IPS-NIHi7 (cell line): Measurements from ENCODE around the gene SMIM10L2A.
"Not testable (repeated sequence)": the region's sequence is repeated elsewhere in the genome, so short reads cannot be mapped to it uniquely, and the experiment has no call there.

Experiments used
- DNase-seq: peaks from one replicate; pipeline ENCODE4 v3.0.0; 2012; ENCODE audit warnings: mixed read lengths; ENCODE audit errors: extremely low spot score

The SMIM10L2A gene

DNA sequence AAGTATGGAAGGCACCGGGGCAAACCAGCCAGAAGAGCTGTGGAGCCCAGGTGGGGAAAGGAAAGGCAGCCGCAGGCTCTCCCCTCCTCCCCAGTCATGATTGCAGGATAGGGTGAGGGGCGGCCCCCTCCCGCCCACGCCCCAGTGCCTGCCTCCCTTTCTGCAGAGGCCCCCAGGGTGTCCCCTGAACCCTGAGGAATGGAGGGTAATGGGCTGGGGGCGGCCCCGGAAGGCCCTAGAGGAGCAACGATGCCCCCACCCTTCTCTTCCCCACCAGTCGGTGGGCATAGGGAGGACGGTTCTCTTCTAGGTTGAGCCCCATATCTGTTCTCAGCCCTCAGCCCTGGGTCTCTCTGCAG, 1.0 kb downstream of the SMIM10L2A start:
- not testable (repeated sequence) for DNase-seq

DNA sequence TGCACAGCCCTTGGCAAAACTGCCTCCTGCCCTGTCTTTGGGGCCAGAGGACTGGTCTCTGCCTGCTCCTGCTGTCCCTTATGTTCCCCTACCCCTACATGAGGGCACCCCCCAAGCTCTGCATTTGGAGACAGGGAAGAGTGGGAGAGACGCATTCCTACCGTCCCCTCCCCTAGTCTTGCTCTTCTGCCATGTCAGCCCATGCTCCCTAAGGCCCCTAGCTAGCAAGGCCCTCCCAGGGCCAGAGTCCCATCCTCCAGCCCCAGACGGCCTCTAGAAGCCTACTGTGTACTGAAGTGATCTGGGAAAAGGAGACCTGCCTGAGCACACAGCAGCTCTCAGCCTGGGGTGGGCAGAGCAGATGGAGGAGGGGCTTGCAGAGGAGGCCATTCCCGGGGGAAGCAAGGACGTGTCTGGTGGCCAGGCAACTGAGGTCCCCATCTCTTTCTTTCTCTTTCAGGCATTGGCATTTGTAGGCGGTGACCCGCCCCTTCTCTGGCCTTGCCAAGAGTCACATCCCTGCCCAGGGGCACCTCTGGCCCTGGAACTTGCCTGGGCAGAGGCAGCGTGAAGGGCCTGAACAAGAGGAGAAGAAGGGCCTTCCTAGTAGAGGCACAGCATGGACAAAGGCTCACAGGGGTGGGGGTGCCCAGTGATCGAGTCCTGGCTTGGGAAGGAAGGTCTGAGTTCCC, 1.6 kb downstream of the SMIM10L2A start:
- DNase-seq, result not testable (repeated sequence)

DNA sequence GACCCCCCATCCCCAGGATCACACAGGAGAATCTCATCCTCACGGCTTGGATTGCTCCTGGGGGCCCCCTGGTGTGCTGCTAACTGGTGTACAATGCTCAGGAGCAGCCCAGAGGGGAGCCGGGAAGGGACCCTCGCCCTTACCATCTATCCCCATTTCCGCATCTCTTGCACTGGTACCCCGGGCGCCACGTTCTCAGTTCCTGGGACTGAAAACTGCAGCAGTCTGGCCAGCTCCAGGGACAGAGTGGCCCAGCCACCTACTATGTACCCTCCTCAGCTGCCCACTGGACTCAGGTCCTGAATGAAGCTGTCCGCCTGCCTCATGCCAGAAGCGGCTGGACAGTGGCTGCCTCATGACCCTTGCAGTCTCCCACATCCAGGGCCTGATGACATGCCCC, 2.7 kb downstream of the SMIM10L2A start:
- DNase-seq, result no peak

DNA sequence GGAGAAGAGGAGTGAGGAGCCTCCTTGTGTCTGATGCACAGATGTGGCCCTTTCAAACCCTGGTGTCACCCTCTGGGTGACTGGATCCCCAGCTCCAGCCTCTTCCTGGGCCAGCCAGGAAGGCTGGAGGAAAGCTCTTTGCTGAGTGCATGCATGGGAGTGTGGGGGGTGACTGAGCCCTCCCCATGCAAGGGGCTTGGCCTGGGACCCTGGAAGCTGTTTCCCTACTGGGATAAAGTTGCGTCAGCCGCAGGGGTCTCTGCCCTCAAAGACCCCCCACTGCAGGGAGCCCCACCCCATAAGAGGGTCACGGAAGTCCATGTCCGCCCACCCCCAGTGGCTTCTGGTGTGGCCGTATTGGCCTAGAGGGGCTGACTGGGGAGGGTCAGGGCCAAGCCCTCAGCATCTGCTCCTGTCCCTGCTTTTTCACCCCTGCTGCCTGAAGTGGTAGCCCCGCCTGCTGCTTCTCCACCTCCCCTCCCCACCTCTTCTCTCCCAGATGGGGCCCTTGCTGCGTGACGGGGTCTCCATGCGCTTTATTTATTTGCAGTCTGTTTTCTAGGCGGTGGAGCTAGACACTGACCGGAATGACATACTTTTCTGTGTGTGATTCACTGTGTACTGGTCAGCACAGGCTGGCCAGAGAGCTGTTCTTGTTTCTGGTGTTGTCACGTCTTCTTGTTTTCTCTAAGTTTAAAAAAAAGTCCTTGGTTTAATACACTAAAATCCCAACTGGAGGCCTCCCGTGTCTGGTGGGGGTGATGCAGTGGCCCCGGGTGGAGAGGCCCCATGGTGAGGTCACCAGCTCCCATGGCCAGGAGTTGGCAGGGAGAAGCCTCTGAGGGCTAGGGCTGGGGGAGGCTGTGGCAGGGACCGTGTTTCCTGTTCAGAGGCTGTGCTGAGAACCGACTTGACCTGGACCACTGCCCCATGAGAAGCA, 3.6 kb downstream of the SMIM10L2A start:
- no peak for DNase-seq

DNA sequence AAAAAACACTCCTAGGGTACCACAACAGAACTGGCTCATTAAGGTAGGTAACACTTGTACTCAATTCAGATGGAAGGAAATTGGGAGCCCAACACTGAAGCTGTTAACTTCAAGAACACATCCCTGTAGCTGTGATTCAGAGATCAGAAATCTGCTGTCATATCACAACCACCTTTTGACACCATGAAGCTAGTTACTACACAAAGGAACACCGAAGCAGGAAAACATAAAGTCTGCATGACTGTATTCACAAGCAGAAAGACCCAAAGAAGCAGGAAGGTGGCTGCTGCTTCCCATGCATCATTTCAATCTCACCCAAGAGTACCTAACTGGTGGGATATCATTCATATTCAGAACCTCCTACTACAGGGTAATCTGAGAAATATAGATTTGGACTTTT, 7.7 kb downstream of the SMIM10L2A start:
- DNase-seq, result no peak

DNA sequence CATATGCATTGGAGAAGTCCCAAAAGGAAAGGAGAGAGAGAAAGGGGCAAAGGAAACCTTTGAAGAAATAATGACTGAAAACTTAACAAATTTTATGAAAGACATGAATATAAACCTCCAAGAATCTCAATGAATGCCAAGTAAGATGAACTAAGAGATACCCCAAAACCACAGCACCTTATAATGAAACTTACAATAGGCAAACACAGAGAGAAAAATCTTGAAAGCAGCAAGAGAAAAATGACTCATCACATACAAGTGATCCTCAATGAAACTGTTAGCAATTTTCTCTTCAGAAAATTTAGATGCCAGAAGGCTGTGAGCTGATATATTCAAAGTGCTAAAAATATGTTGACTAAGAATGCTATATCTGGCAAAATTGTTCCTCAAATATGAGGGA, 10.1 kb downstream of the SMIM10L2A start:
- DNase-seq, result no peak

DNA sequence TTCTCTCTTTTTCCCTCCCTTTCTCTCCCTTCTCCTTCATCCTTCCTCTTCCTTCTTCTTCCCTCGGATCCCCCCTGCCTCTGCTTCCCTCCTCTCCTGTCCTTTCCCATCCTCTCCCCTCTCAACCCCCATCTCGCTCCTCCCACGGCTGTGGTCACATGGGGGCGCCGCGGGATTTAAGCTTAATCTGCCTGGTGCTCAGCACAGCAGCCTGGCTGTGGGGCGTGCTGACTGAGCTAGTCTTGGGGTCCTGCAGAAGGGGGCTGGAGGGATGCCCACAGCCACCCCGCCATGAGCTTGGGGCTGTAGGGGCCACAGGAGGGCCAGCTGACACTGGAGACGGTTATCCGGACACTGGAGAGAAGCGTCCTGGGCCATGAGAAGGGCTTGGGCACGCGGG, 10.7 kb downstream of the SMIM10L2A start:
- no peak for DNase-seq

DNA sequence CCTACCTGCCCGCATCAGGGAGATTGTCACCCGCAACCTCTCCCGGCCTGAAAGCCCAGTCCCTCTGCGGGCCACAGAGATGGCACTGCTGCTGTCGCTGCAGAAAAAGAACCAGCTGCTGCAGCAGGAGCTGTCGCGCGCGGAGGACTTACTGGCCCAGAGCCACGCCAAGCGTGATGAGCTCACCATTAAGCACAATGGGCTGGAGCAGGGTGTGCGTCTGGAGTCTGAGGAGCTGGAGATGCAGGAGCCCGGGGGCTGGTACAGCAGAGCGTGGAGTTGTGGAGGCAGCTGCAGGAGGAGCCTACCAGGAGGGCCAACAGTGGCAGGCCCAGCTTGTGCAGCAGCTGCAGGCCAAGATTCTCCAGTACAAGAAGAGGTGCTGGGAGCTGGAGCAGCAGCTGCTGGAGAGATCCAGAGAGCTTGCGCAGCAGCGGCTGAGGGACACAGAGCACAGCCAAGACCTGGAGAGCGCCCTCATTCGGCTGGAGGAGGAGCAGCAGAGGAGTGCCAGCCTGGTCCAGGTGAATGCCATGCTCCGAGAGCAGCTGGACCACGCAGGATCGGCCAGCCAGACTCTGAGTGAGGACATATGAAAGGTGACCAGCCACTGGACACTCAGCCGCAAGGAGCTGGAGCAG, 11.3 kb downstream of the SMIM10L2A start:
- DNase-seq, result no peak

DNA sequence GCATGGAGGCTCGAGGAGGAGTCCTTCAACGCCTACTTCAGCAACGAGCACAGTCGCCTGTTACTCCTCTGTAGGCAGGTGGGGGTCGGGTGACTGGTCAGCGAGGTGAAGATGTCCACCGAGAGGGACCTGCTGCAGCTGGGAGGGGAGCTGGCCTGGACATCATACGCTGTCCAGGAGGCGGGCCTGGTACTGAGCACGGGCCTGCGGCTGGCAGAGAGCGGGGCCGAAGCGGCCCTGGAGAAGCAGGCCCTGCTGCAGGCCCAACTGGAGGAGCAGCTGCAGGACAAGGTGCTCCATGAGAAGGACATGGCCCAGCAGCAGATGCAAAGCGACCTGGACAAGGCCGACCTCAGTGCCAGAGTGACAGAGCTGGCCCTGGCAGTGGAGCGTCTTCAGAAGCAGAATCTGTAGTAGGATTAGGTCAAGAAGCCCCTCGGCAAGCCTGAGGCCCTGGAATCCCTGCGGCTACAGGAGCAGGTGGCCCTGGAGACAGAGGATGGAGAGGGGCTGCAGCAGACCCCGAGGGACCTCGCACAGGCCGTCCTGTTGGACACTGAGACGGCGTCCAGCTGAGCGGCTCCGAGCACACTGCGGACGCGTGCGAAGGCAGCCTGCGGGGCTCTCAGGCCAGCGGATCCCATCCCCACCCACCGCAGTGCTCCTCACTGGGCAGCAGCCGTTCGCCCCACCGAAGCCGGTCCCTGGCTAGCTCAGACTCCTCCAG, 11.9 kb downstream of the SMIM10L2A start:
- DNase-seq, result no peak

DNA sequence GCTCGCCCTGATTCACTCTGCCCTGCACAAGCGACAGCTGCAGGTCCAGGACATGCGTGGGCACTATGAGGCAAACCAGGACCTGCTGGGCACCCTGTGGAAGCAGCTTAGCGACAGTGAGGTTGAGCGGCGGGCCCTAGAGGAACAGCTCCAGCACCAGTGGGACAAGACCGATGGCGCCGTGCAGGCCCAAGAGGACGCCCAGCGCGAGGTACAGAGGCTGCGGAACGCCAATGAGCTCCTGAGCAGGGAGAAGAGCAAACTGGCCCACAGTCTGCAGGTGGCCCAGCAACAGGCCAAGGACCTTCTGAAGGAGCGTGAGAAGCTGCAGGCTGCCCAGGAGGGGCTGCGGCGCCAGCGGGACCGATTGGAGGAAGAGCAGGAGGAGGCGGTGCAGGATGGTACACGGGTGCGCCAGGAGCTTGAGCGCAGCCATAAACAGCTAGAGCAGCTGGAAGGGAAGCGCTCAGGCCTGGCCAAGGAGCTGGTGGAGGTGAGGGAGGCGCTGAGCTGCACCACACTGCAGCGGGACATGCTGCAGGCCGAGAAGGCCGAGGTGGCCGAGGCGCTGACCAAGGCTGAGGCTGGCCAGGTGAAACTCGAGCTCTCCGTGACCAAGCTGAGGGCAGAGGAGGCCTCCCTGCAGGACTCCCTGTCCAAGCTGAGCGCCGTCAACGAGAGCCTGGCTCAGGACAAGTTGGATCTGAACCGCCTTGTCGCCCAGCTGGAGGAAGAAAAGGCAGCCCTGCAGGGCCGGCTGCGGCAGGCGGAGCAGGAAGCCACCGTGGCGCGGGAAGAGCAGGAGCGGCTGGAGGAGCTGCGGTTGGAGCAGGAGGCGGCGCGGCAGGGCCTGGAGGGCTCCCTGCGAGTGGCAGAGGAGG, 12.8 kb downstream of the SMIM10L2A start:
- DNase-seq, result no peak

DNA sequence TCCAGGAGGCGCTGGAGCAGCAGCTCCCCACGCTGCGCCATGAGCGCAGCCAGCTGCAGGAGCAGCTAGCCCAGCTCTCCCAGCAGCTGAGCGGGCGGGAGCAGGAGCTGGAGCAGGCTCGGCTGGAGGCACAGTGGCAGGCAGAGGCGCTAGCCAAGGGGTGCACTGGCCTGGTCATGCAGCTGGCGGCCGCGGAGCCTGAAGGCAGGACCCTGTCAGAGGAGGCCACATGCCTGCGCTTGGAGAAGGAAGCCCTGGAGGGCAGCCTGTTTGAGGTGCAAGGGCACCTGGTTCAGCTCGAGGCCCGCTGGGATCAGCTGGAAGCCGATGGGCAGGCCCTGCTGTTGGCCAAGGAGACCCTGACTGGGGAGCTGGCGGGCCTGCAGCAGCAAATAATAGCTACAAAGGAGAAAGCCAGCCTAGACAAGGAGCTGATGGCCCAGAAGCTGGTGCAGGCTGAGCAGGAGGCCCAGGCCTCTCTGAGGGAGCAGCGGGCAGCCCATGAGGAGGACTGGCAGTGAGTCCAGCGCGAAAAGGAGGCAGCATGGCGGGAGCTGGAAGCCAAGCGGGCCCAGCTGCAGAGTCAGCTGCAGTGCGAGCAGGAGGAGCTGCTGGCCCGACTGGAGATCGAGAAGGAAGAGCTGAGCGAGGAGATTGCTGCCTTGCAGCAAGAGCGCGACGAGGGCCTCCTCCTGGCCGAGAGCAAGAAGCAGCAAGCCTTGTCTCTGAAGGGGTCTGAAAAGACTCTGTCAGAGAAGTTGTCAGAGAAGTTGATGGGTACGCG, 13.6 kb downstream of the SMIM10L2A start:
- DNase-seq, result no peak

DNA sequence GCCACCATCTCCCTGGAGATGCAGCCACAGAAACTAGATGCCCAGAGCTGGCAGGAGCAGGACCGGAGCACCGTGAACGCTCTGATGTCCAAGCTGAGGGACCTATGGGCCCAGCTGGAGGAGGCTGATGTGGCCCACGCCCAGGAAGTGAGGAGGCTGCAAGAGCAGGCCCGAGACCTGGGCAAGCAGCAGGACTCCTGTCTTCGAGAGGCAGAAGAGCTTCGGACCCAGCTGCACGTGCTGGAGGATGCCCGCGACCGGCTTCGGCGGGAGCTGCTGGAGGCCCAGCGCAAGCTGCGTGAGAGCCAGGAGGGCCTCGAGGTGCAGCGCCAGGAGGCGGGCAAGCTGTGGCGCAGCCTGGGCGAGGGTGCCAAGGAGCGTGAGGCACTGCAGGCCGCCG, 14.2 kb downstream of the SMIM10L2A start:
- no peak for DNase-seq

DNA sequence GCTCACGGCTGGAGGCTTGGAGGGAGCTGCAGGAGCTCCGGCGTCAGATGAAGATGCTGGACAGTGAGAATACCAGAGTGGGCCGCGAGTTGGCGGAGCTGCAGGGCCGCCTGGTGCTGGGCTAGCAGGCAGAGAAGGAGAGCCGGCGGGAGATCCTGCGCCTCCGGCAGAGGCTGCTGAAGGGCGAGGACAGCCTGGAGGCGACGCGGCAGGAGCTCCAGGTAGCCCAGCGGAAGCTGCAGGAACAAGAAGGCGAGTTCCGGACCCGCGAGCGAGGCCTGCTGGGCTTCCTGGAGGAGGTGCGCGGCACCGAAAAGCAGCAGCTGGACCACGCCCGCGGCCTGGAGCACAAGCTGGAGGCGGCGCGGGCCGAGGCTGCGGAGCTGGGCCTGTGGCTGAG, 14.7 kb downstream of the SMIM10L2A start:
- no peak for DNase-seq

DNA sequence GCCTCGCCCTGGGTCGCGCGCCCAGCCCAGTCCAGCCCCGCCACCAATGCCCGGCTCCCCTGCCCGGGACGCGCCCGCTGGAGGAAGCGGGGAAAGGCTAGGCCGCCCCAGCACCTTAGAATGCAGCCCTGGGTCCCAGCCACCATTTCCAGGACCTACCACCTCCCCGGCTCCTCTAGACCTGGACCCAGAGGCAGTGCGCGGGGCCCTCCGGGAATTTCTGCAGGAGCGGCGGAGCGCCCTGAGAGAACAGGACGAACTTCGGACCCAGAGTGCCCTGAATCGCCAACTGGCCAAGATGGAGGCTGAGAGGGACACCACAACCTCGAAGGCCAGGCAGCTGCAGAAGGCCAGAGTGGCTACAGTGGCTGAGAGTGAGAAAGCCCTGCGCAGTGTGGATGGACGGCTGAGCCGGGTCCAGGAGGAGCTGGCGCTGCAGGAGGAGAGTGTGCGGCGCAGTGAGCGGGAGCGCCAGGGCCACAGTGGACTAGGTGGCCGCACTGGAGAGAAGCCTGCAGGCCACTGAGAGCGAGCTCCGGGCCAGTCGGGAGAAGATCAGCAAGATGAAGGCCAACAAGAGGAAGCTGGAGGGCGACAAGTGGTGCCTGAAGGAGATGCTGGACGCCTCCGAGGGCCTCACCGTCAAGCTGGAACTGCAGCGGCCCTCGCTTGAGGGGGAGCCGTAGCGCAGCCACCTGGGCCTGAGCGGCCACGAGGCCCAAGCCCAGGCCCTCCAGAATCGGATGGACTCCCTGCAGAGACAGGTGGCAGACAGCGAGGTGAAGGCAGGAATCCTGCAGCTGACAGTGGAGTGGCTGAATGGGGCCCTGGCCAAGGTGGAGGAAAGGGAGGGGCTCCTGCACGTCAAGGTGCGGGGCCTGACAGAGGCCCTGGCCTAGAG, 15.5 kb downstream of the SMIM10L2A start:
- DNase-seq, result no peak

DNA sequence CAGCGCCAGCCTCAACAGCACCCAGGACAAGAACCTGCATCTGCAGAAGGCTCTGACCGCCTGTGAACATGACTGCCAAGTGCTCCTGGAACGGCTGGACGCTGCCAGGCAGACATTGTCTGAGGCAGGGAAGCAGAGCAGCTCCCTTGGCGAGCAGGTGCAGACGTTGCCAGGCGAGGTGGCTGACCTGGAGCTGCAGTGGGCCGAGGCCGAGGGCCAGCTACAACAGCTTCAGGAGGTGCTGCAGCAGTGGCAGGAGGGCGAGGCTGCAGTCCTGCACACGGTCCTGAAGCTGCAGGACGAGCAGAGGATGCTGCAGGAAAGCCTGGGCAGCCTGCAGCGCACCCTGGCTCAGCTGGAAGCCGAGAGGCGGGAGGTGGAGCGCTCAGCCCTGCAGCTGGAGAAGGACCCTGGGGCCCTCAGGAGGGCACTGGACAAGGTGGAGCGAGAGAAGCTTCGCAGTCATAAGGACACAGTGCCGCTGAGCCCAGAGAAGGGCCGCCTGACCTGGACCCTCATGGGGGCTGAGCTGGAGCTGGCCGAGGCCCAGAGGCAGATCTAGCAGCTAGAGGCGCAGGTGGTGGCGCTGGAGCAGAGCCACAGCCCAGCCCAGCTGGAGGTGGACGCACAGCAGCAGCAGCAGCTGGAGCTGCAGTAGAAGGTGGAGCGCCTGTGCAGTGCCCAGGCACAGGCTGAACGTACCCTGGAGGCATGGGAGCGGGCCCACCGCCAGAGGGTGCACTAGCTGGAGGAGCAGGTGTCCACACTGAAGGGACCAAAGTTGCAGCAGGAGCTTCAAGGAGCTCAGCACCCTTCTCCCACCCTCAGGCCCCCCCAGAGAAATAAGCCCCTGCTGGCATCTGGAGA, 16.4 kb downstream of the SMIM10L2A start:
- peak; percentile 57 for DNase-seq

DNA sequence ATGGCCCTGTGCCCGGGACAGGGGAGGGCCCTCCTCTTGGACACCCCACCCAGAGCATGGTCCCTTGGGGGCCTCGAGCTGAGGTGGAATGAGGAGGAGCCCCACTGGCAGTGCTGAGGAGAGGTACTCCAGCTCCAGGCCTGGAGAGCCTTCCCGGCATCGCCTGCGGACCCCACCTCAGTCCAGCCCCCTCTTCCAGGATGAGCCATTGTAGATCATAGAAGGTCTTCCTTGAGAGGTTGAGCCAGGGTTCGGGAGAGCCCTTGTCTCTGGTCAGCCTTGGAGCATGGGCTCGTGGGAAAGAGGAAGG, 16.9 kb downstream of the SMIM10L2A start:
- no peak for DNase-seq

DNA sequence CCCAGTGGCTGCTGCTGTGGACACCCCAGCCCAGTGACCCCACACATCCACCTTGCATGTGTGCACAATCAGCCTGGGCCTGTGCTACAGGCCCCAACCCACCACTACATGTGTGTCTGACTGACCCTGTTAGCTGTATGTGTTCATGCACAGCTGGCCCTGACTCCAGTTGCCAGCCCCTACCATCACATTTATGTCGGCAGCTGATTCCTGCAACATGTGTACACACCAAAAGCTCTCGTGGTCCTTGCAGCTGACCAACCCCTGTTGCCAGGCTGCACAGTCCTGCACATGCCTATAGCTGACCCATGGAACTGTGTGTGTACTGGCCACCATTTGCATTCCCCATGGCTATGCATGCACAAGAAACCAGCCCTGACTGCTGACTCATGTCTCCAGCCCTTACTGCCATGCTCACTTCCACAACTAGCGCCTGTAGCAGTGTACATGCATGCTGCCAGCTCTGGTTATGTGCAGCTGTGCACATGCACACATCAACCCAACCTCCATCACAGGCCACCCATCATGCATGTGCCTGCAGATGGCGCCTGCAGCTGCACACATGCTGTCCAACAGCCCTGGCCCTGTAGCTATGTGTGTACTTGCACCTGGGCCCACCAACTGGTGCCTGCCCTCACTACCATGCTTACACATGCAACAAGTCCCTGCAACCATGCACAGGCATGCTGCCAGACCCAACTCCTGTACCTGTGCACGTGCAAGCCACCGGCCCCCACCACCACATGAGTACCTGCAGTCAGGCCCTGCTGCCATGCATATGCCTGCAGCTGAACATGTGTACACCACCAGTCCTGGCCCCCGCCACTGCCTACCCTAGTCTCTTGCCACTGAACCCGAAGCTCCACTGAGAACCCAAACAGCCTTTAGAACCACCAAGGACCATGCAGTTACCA, 28.1 kb downstream of the SMIM10L2A start:
- DNase-seq, result no peak
